GOT3 (cell line): Measurements from ENCODE around the gene ZNF320.
A peak's percentile ranks its signal among the peaks of the same experiment; 100 is the strongest.
"Not testable (repeated sequence)": the region's sequence is repeated elsewhere in the genome, so short reads cannot be mapped to it uniquely, and the experiment has no call there.

ENCODE experiments used
- DNase-seq: peaks from one replicate; lab custom pipeline; 2025; ENCODE audit warnings: mixed read lengths; lab: John Stamatoyannopoulos, UW

Gene ZNF320

DNA sequence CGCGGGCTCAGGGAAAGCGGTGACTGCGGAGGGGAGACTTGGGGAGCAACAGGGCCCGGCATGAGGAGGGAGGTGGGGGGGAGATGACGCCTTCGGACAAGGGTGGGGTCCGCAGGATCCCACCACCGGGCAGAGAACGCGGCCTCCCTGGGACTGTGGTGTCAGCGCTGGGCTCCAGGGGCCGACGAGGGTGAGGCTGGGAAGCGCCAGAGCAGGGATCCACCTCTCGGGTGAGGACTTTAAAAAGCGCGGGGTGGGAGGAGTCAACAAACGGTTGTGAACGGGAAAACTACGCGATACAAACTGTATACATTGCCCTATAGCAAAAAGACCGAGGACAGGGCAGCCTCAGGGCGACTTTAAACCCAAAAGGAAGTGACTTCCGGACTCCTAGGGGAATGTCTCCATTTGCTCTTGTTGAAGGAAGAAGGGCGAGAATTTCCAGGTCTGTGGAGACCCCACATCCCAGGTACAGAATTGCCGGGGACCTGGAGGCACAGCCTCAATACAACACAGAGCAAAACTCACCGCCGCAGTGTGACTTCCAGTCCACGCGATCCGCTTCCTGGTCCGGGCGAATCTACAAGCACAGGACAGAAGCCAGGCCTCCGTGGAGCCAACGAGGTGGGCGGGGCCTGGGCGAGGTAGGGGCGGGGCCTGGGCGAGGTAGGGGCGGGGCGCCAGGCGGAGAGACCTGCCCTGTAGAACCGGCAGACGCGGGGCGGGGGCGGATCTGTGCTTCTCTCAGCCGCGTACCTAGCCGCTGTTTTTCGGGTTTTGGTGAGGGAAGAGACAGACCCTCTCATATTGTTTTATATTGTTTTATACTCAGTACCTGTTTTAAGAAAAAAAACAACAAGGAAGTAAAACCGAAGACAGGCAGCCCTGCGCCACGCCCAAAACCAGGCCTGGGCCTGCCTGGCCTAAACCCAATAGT lies 25.7 kb upstream of the ZNF320 start, which contains the start of gene ZNF888:
ZNF888 (minus strand) TSS at position 588 of the 937 bp plus-strand sequence. CDS start 5,555 bp downstream, outside the sequence.
- peak; percentile 60 for DNase-seq

GRCh38 chr19:52917531-52917930 lies 20.1 kb upstream of the ZNF320 start:
- no peak for DNase-seq

DNA sequence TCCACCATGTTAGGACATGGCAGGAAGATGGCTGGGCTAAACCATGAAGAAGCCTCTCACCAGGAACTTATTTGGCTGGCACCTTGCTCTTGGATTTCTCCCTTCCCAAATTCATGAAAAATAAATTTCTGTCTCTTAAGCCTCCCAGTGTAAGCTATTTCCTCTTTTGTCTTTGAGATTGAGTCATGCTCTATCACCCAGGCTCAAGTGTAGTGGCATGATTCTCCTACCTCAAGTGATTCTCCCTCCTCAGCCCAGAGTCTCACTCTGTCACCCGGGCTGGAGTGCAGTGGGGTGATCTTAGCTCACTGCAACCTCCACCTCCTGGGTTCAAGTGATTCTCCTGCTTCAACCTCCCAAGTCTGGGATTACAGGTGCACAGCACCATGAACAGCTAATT lies 13.2 kb upstream of the ZNF320 start:
- DNase-seq: no peak

- not testable (repeated sequence) for DNase-seq
Observed at GRCh38 chr19:52904052-52904780, 6.8 kb upstream of the ZNF320 start.

DNA sequence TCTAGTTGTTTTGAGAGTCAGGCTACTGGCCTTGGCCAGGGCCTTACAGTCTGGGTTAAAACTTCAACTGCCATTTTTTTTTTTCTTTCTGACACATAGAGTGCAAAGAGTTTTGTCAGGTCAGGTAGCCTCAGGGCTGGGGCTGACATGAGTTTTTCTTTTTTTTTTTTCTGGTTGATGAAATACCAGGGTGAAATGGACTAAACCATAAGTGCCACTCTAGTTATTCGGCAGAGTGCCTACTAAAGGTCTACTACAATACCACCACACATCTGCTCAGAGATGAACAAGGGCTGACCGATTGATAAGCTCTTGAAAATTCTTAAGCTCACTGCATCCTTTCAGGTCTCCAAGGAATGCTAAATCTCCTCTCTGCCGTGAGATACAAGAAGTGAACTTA lies 4.4 kb upstream of the ZNF320 start:
- no peak for DNase-seq

DNA sequence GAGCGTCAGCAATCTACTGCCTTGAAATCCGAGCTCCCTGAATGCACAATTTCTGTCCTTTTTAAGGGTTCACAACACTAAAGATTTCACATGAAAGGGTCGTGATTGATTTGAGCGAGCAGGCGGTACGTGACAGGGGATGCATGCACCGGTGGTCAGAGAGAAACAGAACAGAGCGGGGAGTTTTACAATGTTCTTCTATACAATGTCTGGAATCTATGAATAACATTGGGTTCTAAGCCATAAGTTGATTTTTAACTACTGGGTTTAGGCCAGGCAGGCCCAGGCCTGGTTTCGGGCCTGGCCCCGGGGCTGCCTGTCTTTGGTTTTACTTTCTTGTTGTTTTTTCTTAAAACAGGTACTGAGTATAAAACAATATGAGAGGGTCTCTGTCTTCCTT lies 1.2 kb upstream of the ZNF320 start:
- DNase-seq: not testable (repeated sequence)

DNA sequence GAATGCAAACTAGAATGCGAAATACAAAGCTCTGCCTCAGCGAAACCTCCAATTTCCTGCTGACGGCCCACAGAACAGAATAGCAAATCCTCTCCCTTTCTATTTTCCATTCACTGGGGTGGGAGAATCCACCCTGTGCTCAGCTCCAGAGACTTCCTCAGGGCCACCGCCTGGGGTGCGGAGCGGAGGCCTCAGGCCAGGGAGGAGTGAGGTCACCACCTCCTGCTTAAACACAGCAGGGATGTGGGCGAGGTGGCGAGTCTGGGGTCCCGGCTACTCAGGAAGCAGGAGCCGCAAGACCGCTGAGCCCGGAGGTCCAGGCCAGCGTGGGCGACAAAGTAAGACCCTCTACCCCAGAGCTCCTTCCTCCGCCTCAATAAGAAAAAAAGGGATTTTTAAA lies 666 bp upstream of the ZNF320 start:
- no peak for DNase-seq

GRCh38 chr19:52896431-52897137 lies 851 bp downstream of the ZNF320 start:
- DNase-seq: no peak

GRCh38 chr19:52891336-52891735 lies 6.1 kb downstream of the ZNF320 start:
- DNase-seq: no peak

- no peak for DNase-seq
Observed at GRCh38 chr19:52889931-52890330, 7.5 kb downstream of the ZNF320 start.

DNA sequence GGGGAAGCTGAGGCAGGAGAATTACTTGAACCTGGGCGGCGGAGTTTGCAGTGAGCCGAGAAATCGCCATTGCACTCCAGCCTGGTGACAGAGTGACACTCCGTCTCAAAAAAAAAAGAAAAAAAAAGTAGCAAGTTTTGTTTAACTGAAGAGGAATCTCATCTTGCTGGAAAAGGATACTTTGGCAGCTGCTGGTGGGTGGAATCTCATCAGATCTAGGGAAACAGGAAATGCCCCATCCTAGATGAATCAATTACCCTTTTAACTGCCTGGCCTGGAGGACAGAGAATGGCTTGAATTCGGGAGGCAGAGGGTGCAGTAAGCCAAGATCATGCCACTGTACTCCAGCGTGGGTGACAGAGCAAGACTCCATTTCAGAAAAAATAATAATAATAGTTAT lies 8.4 kb downstream of the ZNF320 start:
- no peak for DNase-seq

DNA sequence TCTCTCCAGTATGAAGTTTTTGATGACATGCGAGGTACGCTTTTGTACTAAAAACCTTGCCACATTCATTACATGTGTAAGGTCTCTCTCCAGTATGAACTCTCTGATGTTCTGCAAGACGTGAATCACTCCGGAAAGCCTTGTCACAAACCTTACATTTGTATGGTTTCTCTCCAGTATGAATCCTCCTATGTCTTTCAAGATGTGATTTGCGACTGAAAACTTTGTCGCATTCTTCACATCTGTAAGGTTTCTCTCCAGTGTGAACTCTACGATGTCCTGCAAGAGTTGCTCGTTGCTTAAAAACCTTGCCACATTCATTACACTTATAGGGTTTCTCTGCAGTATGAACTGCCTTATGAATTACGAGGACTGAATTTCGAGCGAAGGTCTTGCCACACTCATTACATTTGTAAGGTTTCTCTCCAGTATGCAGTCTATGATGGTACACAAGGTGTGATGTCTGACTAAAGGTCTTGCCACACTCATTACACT lies 16.5 kb downstream of the ZNF320 start:
- DNase-seq: no peak

DNA sequence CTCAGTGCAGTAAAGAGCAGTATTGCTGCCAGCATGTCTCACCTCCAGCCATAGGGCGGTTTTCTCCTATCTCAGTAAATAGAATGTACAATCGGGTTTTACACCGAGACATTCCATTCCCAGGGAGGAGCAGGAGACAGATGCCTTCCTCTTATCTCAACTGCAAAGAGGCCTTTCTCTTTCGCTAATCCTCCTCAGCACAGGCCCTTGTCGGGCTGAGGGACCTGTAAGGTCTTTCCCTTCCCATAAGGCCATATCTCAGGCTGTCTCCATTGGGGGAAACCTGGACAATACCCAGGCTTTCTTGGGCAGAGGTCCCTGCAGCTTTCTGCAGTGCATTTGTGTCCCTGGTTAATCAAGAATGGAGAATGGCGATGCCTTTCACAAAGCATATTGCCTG lies 24.4 kb downstream of the ZNF320 start:
- not testable (repeated sequence) for DNase-seq

DNA sequence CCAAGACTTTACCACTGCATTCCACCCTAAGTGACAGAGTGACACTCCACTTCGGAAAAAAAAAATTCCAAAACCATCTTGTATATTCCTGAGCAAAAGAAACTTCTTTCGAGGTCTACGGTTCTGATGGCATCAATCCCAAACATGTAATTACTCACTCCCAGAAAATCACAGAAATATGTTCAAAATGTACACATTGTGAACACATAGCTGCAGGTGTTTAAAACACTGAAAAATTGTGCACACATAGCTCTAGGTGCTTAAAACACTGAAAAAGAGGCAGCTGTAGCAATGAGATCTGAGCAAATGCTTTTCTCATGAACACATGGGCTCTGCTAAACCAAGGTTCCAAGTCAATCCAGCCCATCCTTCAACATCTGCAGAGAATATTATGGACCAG lies 26.0 kb downstream of the ZNF320 start:
- no peak for DNase-seq

- DNase-seq: not testable (repeated sequence)
Observed at GRCh38 chr19:52868031-52868430, 29.4 kb downstream of the ZNF320 start.

GRCh38 chr19:52857378-52858191 lies 39.9 kb downstream of the ZNF320 start, which contains the start of gene ZNF468:
ZNF468 (minus strand) TSS chr19:52857619; CDS start chr19:52854272, 3,347 bp downstream.
- not testable (repeated sequence) for DNase-seq

GRCh38 chr19:52856540-52857377 lies 40.7 kb downstream of the ZNF320 start:
- DNase-seq: not testable (repeated sequence)
